Smooth muscle cell (in vitro differentiated cells): ENCODE measurements around the gene ZNF750. TPM values are rescaled to one million over a fixed set of nuclear protein-coding genes. Genes with fewer than 3 reads are reported as not detected.

Source experiments
- DNase-seq: peaks from one replicate; lab custom pipeline; 2025; ENCODE audit not compliant: unreplicated experiment; lab: John Stamatoyannopoulos, UW
- H2AFZ ChIP-seq: fragments of 200-600 bp; sonication (generic); 2 replicates; pipeline ENCODE4 v1.6.0; 2016; ENCODE audit warnings: antibody characterized with exemption, low read depth, mild to moderate bottlenecking
- H3F3A ChIP-seq: fragments of 200-600 bp; sonication (generic); 2 replicates; pipeline ENCODE4 v1.6.0; 2017; ENCODE audit warnings: antibody characterized with exemption, low read depth
- H3K27ac ChIP-seq: fragments of 200-600 bp; sonication (generic); 2 replicates; pipeline ENCODE4 v1.5.1; 2016; ENCODE audit warnings: low read depth, mild to moderate bottlenecking
- H3K27me3 ChIP-seq: fragments of 200-600 bp; sonication (generic); 2 replicates; pipeline ENCODE4 v1.6.1; 2016; ENCODE audit warnings: low read depth, mild to moderate bottlenecking
- H3K36me3 ChIP-seq: fragments of 200-600 bp; sonication (generic); 2 replicates; pipeline ENCODE4 v1.5.1; 2016; ENCODE audit warnings: low read depth
- H3K4me1 ChIP-seq: fragments of 200-600 bp; sonication (generic); 2 replicates; pipeline ENCODE4 v1.5.1; 2016; ENCODE audit warnings: low read depth
- H3K4me2 ChIP-seq: fragments of 200-600 bp; sonication (generic); 2 replicates; pipeline ENCODE4 v1.6.0; 2016; ENCODE audit warnings: mild to moderate bottlenecking
- H3K4me3 ChIP-seq: fragments of 200-600 bp; sonication (generic); 2 replicates; pipeline ENCODE4 v1.5.1; 2016; ENCODE audit warnings: mild to moderate bottlenecking
- H3K79me2 ChIP-seq: fragments of 200-600 bp; sonication (generic); 2 replicates; pipeline ENCODE4 v1.6.0; 2016; ENCODE audit warnings: low read depth, mild to moderate bottlenecking
- H3K9ac ChIP-seq: fragments of 200-600 bp; sonication (generic); 2 replicates; pipeline ENCODE4 v1.6.0; 2016; ENCODE audit warnings: low read depth
- H3K9me3 ChIP-seq: fragments of 200-600 bp; sonication (generic); replicated peaks from 2 replicates; pipeline ENCODE4 v1.5.1; 2016; ENCODE audit warnings: low read depth
- H4K20me1 ChIP-seq: fragments of 200-600 bp; sonication (generic); 2 replicates; pipeline ENCODE4 v1.6.0; 2016; ENCODE audit warnings: low read depth
- CTCF ChIP-seq: fragments of 200-600 bp; sonication (generic); IDR thresholded peaks from 2 replicates; pipeline ENCODE4 v1.5.1; 2017; ENCODE audit warnings: borderline replicate concordance, mild to moderate bottlenecking, antibody characterized with exemption; ENCODE audit not compliant: insufficient read depth, poor library complexity, severe bottlenecking
- WGBS: methylation state at CpG from one replicate; pipeline ENCODE4 v1.1.7; 2016; ENCODE audit warnings: low lambda C conversion rate; 5-methylcytosine and 5-hydroxymethylcytosine counted together
- polyA plus RNA-seq: library from polyadenylated mRNA; unstranded; fragments of >200 nt; fragmentation: Nextera tagmentation; extraction: Ambion mirVana; gene quantifications from 2 replicates; pipeline ENCODE4 v1.2.1, GENCODE V29; 2016
- total RNA-seq: library from RNA; depleted of rRNA; stranded (reverse); fragments of >200 nt; gene quantifications from 2 replicates; pipeline ENCODE4 v1.2.3, GENCODE V29; 2014

Gene ZNF750
- total and polyA plus RNA-seq, 2 experiments from 2014 or later = 0.93 to 7.1 TPM

GRCh38 chr17:82799591-82799990, 40.2 kb downstream of the ZNF750 start:
- H2AFZ ChIP-seq = no peak overlapping the region
- H3K9me3 ChIP-seq = no peaks in the 10 kb centered on the region
- peaks cover 14% of the 10 kb centered on the region for H4K20me1 ChIP-seq
- TF ChIP-seq CTCF = no peak
- 93% methylated on average over 16 of the region's 16 CpGs for WGBS
- H3K9ac ChIP-seq = no peak overlapping the region
- H3K4me2 ChIP-seq = no peak overlapping the region
- H3K27me3 ChIP-seq = no peaks in the 10 kb centered on the region
- no peak for DNase-seq
- no peak overlapping the region for H3K4me3 ChIP-seq
- H3K27ac ChIP-seq = no peak overlapping the region
- H3K36me3 ChIP-seq = no peaks in the 10 kb centered on the region
- H3K79me2 ChIP-seq = no peaks in the 10 kb centered on the region
- H3F3A ChIP-seq = no peaks in the 10 kb centered on the region
- H3K4me1 ChIP-seq = no peaks in the 10 kb centered on the region

- no peak for DNase-seq
- TF ChIP-seq CTCF = no peak
- WGBS = 98% methylated on average over 7 of the region's 7 CpGs
Observed at GRCh38 chr17:82798752-82799151, 41.1 kb downstream of the ZNF750 start.

DNA sequence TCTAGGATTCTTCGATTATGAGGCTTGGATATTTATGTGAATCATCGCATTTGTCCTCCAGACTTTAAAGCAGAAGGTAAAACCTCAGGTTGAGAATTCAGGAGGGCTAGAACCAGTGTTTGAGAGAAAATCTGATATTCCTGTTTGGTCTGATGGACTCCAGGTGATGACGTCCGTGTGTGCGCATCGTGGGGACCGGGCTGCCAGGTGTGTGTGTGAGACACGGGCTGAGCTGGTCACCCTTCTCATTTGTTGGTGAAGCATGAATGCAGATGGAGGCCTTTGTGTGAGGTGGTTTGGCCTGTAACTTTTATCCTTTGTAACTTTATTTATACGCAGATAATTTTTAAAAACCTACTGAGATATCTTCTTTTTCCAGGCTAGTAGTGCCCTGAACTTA, 42.8 kb downstream of the ZNF750 start:
- no peak overlapping the region for H3K4me2 ChIP-seq
- no peak overlapping the region for H3K9ac ChIP-seq

More at GRCh38 chr17:82798752-82799151, 41.1 kb downstream of the ZNF750 start:
- Histone ChIP-seq H3K27ac (no peak overlapping the region), H2AFZ (no peak overlapping the region), H3K9me3 (no peaks in the 10 kb centered on the region), H3K36me3 (no peaks in the 10 kb centered on the region), H3K9ac (no peak overlapping the region), H3F3A (no peaks in the 10 kb centered on the region), H4K20me1 (peaks cover 14% of the 10 kb centered on the region), H3K27me3 (no peaks in the 10 kb centered on the region), H3K79me2 (no peaks in the 10 kb centered on the region), H3K4me2 (no peak overlapping the region), H3K4me1 (no peaks in the 10 kb centered on the region), H3K4me3 (no peak overlapping the region)

More for the DNA sequence above, 42.8 kb downstream of the ZNF750 start:
- Histone ChIP-seq H3F3A (no peaks in the 10 kb centered on the region), H4K20me1 (no peaks in the 10 kb centered on the region), H3K4me1 (no peaks in the 10 kb centered on the region), H3K27ac (no peak overlapping the region), H3K27me3 (no peaks in the 10 kb centered on the region), H2AFZ (no peak overlapping the region), H3K4me3 (no peak overlapping the region), H3K79me2 (peaks cover 9% of the 10 kb centered on the region), H3K36me3 (no peaks in the 10 kb centered on the region), H3K9me3 (no peaks in the 10 kb centered on the region)
- WGBS = 98% methylated on average over 9 of the region's 9 CpGs
- no peak for TF ChIP-seq CTCF
- DNase-seq = no peak
